Panc1 (cell line): ENCODE results near the gene OPHN1.

ENCODE experiments used
- CTCF ChIP-seq: fragments of 450-650 bp; IDR thresholded peaks from 2 replicates; pipeline ENCODE4 v1.5.1; 2017; ENCODE audit warnings: mild to moderate bottlenecking
- TCF7L2 ChIP-seq: IDR thresholded peaks from 2 replicates; pipeline ENCODE4 v1.6.1; 2011; ENCODE audit warnings: mild to moderate bottlenecking, low read depth, low read length, inconsistent platforms

DNA sequence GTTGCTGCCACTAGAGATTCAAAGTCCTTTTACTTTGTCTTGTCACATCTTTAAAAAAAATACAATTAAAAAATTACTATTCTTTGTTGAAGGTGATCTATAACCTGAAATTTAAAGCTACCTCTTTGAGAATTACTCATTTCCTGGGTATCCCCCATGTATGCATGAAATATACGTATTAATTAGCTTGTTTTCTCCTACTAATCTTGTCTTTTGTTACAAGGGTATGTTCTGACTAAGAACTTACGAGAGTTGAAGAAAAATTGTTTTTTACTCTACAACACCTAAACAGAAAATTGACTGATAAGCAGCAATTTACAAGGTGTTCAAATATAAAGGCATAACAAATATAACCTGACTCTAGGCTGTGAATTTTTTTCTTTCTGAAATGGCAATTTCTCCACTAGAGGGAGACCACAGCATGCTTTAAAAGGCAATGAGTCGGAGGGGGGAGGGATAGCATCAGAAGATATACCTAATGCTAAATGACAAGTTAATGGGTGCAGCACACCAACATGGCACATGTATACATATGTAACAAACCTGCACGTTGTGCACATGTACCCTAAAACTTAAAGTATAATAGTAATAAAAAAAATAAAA, 249.6 kb downstream of the OPHN1 start:
- peak; percentile 72 for TF ChIP-seq CTCF
- no peak for TF ChIP-seq TCF7L2
